ENCODE results near the gene MEIOB.
"Not testable (repeated sequence)": the region's sequence is repeated elsewhere in the genome, so short reads cannot be mapped to it uniquely, and the experiment has no call there.

The MEIOB gene, protein sequence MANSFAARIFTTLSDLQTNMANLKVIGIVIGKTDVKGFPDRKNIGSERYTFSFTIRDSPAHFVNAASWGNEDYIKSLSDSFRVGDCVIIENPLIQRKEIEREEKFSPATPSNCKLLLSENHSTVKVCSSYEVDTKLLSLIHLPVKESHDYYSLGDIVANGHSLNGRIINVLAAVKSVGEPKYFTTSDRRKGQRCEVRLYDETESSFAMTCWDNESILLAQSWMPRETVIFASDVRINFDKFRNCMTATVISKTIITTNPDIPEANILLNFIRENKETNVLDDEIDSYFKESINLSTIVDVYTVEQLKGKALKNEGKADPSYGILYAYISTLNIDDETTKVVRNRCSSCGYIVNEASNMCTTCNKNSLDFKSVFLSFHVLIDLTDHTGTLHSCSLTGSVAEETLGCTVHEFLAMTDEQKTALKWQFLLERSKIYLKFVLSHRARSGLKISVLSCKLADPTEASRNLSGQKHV
- long read RNA-seq, donor 1: 0 reads
- long read RNA-seq, donor 2: 0 reads
- long read RNA-seq, donor 3: 0 reads
- long read RNA-seq, donor 4: 0 reads
- long read RNA-seq, donor 5: 0 reads
- long read RNA-seq, donor 6: 0 reads
- long read RNA-seq, donor 7: 0 reads
- long read RNA-seq, donor 8: 0 reads

DNA sequence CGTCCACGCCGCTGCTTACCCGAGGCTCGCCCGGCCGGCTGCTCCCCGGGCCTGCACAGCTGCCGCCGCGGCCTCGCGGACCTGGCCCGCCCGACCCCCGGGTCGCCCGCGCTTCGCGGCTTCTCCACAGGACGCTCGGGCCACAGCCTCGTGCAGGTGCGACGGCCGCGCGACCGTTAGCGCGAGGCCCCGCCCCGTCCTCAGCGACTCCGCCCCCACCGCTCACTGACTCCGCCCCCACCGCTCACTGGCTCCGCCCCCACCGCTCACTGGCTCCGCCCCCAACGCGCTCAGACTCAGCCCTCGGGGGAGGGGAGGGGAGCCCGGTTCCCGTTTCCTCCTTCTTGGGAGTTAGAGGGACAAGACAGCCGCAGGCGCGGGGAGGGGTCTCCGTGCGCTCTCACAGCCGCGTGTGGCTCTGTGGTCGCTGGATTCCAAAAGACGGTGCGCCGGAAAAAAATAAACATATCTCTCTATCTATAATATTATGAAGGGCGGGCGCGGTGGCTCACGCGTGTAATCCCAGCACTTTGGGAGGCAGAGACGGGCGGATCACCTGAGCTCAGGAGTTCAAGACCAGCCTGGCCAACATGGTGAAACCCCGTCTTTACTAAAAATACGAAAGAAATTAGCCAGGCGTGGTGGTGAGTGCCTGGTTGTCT is at the start of gene MEIOB:
MEIOB (minus strand) TSS at position 191 of the 662 bp plus-strand sequence. CDS start 3,989 bp downstream, outside the sequence.
- peak; percentile 28 for DNase-seq

GRCh38 chr16:1920727-1921171 is 48.8 kb upstream of the MEIOB start:
- DNase-seq: peak; percentile 35

DNA sequence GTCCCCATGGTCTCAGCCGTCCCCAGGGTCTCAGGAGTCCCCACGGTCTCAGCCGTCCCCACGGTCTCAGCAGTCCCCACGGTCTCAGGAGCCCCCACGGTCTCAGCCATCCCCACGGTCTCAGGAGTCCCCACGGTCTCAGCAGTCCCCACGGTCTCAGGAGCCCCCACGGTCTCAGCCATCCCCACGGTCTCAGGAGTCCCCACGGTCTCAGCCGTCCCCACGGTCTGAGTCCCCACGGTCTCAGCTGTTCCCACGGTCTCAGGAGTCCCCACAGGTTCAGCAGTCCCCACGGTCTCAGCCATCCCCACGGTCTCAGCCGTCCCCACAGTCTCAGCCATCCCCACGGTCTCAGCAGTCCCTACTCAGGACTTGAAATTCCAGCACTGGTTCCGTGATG is 48.2 kb upstream of the MEIOB start:
- DNase-seq: not testable (repeated sequence)

DNA sequence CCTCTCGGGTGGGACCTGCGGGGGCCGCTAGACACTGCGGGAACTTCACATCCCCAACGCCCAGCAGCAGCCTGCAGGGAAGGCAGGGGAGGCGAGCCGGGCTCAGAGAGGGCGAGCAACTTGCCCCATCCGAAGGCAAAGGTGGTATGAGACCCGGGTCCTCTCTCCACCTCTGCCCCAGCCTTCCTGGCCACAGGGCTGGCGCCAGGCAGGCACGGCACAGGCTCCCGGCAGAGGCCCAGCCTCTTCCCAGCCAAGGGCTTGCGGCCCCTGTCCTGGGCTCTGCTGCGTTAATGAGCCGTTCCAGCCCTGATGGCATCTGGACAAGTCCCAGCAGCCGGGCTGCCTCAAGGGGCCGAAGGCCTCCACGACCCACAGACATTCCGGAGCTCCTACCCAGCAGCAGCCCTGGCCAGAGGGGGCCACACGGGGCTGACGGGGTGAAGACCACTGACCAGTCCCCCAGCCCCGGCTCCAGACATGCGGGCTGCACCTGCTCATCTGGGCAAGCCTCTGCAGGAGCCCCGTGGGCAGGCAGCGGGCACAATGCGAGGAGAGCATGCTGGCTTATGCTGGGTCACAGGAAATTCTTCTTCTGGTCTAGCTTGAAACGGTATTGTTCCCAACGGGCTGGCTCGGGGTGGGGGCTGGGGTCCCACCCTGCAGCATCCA is 47.5 kb upstream of the MEIOB start:
- peak; percentile 52 for DNase-seq

DNA sequence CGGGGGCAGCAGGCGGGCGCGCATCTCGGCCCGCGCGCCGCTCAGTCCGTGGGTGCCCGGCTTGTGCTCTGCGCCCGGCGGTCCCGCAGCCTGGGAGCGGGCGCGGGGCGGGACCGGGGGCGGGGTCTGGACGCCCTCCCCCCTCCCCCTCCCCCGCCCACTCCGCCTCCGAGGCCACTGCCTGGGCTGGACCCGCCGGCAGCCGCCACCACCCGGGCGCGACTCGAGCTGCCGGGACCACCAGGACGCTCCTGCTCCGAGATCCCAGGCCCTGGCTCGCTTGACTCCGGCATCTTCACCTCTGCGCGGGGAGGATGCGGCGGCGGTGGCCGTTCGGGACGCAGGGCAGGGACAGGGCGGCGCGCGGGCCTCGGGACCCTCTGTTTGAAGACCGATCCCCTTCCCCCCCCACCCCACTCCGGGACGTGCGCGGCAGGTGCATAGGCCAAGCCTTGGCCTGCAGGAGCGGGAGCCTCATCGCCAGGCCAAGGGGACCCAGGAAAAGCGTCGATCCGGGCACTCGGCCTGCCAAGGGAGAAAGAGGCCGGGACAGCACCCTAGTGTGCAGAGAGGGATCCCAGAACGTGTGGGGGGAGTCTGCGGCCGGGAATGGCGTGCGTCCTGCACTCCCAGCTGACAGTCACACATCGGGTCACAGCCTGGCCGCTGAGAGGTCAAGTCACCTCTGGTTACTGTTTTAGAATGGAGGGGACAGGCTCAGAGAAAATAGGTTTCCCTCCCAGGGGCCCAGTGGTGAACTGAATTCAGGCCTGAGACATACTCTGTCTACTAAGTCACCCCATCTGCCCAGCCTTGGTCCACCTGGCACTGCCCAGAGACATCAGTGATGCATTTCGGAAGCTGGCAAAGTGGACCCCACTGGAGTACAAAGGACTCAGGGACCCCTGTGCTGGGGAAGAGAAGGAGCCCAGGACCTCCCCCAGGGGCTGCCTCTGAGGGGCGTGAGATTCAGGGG is 46.7 kb upstream of the MEIOB start, which contains the start of gene HS3ST6:
HS3ST6 (minus strand) TSS at position 65 of the 976 bp plus-strand sequence. CDS start 92 bp downstream, outside the sequence.
- DNase-seq: peak; percentile 38

GRCh38 chr16:1917665-1918350 is 45.8 kb upstream of the MEIOB start:
- peak; percentile 46 for DNase-seq

GRCh38 chr16:1917056-1917664 is 45.2 kb upstream of the MEIOB start:
- peak; percentile 48 for DNase-seq

DNA sequence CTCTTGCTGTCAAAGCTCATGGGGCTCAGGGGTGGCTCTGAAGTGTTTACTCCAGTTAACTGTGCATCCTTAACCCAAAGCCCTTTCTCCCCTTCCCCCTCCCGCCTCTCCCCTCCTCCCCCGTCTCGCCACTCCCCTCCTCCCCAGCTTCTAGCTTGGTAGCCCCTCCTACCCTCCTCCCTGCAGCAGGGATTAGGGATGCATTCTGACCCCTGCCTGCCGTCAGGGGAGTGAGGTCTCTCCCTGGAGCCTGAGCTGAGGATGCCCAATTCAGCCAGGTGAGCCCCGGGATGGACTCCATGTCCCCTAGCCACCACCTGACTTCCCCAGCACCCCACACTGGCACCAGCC is 44.7 kb upstream of the MEIOB start:
- no peak for DNase-seq

DNA sequence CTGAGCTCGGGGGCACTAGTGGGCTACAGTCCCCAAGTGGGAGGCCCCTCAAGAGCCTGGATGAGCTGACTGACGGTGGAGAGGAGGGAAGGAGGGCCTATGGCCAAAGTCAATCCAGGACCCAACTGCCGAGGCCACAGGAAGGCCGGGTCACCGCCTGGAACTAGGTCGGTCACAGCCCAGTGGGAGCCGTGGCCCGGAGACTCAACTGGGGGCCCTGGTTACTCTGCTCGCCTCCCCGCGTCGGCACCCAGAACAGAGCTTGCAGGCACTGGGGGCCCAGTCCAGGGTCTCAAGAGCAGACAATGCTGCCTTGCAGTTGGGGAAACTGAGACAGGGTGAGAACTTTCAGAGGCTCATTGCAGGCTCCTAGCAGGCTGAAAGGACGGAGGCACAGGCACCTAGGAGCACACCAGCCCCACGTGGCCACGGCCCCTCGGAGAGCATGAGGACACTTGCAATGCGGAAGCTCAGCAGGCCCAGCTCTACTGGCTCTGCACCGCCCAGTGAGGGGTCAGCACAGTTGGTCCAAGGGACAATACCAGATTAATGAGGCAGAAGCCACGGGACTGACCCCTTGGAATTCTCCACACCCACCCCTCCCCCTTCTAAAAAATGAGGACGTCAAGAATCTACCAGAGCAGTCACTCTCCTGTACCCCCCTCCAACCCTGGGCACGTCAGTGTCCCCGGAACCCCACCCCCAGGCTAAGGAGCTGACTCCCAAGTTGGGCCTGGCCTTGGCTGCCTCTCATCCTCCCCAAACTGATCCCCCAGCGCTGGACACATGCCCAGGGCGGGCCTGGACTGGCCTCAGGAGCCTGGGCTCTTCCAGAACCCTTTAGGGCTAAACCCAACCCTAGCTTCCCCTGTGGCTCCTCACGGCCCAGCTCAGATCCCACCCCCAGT is 44.0 kb upstream of the MEIOB start:
- DNase-seq: no peak

GRCh38 chr16:1914988-1915387 is 43.0 kb upstream of the MEIOB start:
- DNase-seq: no peak

DNA sequence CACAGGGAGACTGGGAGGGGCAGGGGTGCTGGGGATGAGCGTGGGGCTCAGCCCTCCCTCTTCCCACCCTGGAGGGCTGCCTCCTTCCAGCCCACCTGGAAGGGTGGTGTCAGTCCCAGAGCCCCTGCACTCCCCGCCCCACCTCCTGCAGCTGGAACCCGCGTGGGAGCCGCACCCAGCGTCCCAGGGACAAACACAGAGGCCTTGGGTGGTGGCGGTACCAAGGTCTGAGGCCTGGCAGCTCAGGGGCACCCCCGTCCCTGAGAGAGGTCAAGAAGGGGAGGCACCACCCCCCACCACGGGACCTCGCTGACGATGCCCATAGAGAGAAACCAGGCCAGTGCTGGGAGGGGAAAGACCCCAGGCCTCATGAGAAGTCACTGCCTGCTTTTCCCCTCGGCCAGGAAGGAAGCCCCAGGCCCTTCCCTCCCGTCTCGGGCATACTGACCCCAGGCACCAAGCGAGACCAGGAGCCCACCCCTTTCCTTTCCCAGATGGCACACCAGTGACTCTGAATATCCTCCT is 42.2 kb upstream of the MEIOB start:
- DNase-seq: no peak

- DNase-seq: no peak
These were observed 41.5 kb upstream of the MEIOB start for GRCh38 chr16:1913327-1914083.

DNA sequence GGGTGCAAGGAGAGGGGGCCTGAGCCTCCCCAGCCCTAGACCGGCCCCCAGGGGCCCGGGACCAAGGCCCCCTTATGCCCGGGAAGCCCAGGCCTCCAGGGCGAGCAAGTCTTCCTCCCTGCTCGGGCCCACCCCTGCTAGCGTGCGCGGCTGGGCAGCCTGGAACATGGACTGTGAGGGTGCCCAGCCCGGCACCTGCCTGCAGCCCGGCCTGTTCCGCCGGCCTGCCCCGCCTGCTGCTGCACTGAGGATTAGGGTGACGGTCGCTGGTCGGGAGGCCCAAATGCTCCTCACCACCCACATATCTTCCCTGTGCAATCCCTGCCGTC is 40.2 kb upstream of the MEIOB start:
- DNase-seq: no peak

DNA sequence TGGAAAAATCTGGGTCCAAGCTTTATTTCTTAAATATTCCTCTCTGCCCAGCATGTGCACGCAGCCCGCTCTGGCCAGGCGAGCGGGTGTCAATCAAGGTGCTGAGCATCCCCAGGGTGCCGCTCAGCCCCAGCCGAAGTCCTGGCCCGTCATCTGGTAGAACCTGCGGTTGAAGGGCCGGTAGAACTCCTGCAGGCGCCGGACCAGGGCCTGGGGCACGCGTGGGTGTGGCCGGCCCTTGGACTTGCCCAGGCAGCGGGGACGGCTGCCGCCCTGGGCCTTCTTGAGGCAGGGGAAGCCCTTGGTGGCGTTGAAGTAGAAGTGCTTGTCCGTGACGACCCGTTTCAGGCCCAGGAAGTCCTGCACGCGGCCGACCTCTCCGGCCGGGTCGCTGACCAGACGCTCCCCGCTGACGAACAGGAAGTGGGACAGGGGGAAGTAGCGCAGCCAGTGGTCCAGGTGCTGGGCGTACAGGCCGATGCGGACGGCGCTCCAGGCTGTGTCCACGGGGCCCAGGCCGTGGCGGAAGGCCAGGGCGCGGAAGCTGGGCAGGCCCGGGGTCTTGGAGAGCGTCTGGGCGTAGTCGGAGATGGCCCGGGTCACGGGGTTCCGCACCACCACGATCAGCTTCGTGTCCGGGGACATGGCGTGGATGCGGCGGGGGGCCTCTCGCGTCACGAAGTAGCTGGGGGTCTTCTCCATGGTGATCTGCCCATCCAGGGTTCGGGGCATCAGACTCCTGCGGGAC is 39.7 kb upstream of the MEIOB start:
- no peak for DNase-seq

DNA sequence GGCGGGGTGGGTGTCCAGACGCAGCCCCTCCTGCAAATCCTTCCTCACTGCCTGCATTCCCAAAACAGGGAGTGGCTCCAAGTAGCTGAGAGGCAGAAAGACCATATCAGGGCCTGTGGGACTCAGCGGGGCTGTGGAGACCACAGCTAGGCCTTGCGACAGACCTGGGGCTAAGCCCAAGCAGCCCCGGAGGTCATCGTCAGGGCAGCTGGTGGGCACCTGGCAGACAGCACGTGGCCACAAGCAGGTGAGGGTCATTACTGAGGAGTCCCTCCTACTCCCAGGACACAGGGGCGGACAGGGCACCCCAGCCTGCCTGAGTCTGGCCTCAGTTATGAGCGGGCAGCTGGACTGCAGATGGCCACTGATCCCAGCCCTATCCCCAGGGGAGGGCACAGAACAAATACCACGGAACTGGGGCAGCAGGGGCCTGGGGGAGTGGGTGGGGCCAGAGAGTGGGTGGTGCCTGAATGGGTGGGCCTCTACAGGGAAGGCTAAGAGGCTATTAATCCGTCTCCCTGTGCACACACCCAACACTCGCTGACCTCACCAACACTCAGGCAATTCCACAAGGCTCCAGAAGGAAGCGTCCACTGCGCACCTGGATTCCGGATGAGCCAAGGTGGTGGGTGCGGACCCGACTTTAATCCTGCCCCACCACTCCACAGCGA is 37.7 kb upstream of the MEIOB start:
- no peak for DNase-seq

DNA sequence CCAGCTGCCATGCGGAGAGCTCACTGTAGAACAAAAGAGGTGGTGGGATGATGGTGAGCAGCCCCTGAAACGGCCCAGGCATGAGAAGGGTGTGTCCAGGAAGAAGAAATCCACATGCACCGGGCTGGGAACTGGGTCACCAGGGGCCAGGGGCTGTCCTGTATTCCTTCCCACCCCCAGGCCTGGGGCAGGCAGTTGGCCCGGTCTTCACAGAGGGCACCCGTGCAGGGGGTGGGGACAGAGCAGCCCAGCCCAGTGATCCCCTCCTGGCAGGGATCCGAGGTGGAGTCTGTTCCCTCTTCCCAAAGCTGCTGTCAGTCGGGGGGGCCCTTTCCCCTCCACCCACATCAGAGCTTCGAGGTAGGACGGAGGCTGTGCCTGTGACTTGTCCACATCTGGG is 37.0 kb upstream of the MEIOB start:
- no peak for DNase-seq

DNA sequence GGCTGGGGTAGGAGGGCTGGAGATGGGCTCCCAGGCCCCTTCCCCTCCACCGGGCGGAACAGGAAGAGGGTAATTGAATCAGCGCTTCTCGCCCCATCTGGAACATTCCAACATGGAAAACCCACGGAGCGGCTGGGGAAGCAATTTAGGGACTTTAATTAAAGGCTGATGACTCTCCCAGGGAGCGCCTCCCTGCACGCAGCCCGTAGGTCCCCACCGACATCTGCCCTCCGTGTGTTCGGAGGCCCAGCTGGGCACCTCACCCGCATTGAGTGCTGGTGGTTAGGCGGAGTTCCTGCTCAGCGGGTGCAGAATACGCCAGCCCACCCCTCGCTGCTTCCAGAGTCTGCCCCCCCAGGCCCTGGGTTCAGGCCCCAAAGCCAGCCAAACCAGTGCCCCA is 36.2 kb upstream of the MEIOB start:
- DNase-seq: no peak

Measured in right kidney (tissue), 9 donors.